Esophagus (tissue), 2 donors: Measurements from ENCODE around the gene NPAS3. TPM values are rescaled to one million over a fixed set of nuclear protein-coding genes. Genes with fewer than 3 reads are reported as not detected.

ENCODE experiments used
- H3K27ac ChIP-seq, 2 donors: one replicate each; pipeline ENCODE4 v1.5.1; 2013; ENCODE audit warnings: low read depth in 2 of 2, mild to moderate bottlenecking in 2 of 2, inconsistent platforms in 1 of 2, low read length in 1 of 2, moderate library complexity in 1 of 2
- H3K27me3 ChIP-seq, 2 donors: one replicate each; pipeline ENCODE4 v1.6.1; 2013; ENCODE audit warnings: low read length in 2 of 2, control low read depth in 1 of 2, mild to moderate bottlenecking in 1 of 2; ENCODE audit not compliant: insufficient read depth in 2 of 2, control insufficient read depth in 1 of 2
- H3K36me3 ChIP-seq, 2 donors: one replicate each; pipeline ENCODE4 v1.6.1; 2013; ENCODE audit warnings: low read length in 1 of 2; ENCODE audit not compliant: control insufficient read depth in 2 of 2, insufficient read depth in 2 of 2
- H3K4me1 ChIP-seq, 2 donors: one replicate each; pipeline ENCODE4 v1.6.1; 2013; ENCODE audit warnings: low read length in 1 of 2; ENCODE audit not compliant: control insufficient read depth in 2 of 2, insufficient read depth in 2 of 2
- H3K4me3 ChIP-seq, 2 donors: one replicate each; pipeline ENCODE4 v1.5.1; 2013; ENCODE audit warnings: low read length in 2 of 2, mild to moderate bottlenecking in 2 of 2, low read depth in 1 of 2, moderate library complexity in 1 of 2
- H3K9me3 ChIP-seq, 2 donors: one replicate each; pipeline ENCODE4 v1.6.1; 2013; ENCODE audit warnings: mild to moderate bottlenecking in 2 of 2, low read depth in 1 of 2, low read length in 1 of 2, moderate library complexity in 1 of 2; ENCODE audit not compliant: control insufficient read depth in 2 of 2, insufficient read depth in 1 of 2
- WGBS, 2 donors: extraction: QIAGEN DNeasy Blood & Tissue Kit; methylation state at CpG; one replicate each; pipeline ENCODE4 v1.1.7; 2013; 5-methylcytosine and 5-hydroxymethylcytosine counted together
- polyA plus RNA-seq, 2 donors: library from polyadenylated mRNA; stranded (reverse); fragments of 200-250 nt; gene quantifications; one replicate each; pipeline ENCODE4 v1.2.3, GENCODE V29; 2013
- donor health status: healthy with polysubstance abuse.
- donor health status: Bipolar disorder and iron deficiency.

NPAS3 gene
- polyA plus RNA-seq, 2 donors, result 0.08 to 0.13 TPM

- Histone ChIP-seq H3K4me3 (no peak overlapping the region), H3K4me1 (no peaks in the 10 kb centered on the region)
- WGBS, 2 donors, result 82 to 86% methylated on average over 8 of the region's 8 CpGs
These were observed 418.7 kb downstream of the NPAS3 start for GRCh38 chr14:33357225-33358010.

GRCh38 chr14:33359288-33359881 is 420.7 kb downstream of the NPAS3 start:
- Histone ChIP-seq H3K27me3 (no peaks in the 10 kb centered on the region), H3K36me3 (no peaks in the 10 kb centered on the region), H3K9me3 (no peaks in the 10 kb centered on the region), H3K27ac (no peak overlapping the region), H3K4me1 (no peaks in the 10 kb centered on the region), H3K4me3 (no peak overlapping the region)
- WGBS, 2 donors, result 88 to 90% methylated on average over 7 of the region's 7 CpGs

More at GRCh38 chr14:33357225-33358010, 418.7 kb downstream of the NPAS3 start:
- Histone ChIP-seq H3K27ac (no peak overlapping the region), H3K27me3 (no peaks in the 10 kb centered on the region), H3K9me3 (no peaks in the 10 kb centered on the region), H3K36me3 (no peaks in the 10 kb centered on the region)

- H3K36me3 ChIP-seq, result no peaks in the 10 kb centered on the region
- H3K27me3 ChIP-seq, result no peaks in the 10 kb centered on the region
- H3K27ac ChIP-seq, result no peak overlapping the region
- WGBS, 2 donors, result 76 to 84% methylated on average over 6 of the region's 6 CpGs
- H3K9me3 ChIP-seq, result no peaks in the 10 kb centered on the region
- no peaks in the 10 kb centered on the region for H3K4me1 ChIP-seq
- H3K4me3 ChIP-seq, result no peak overlapping the region
These were observed 424.3 kb downstream of the NPAS3 start for GRCh38 chr14:33362934-33363333.

- H3K27ac ChIP-seq, result no peak overlapping the region
- H3K36me3 ChIP-seq, result no peaks in the 10 kb centered on the region
- no peaks in the 10 kb centered on the region for H3K27me3 ChIP-seq
- no peaks in the 10 kb centered on the region for H3K9me3 ChIP-seq
- 92 to 93% methylated on average over 3 of the region's 3 CpGs for WGBS, 2 donors
- H3K4me1 ChIP-seq, result no peaks in the 10 kb centered on the region
- no peak overlapping the region for H3K4me3 ChIP-seq
These were observed 425.0 kb downstream of the NPAS3 start for GRCh38 chr14:33363682-33364081.

- Histone ChIP-seq H3K4me1 (no peaks in the 10 kb centered on the region), H3K27ac (no peak overlapping the region), H3K36me3 (no peaks in the 10 kb centered on the region), H3K27me3 (no peaks in the 10 kb centered on the region), H3K9me3 (no peaks in the 10 kb centered on the region), H3K4me3 (no peak overlapping the region)
- 70 to 71% methylated on average over 4 of the region's 4 CpGs for WGBS, 2 donors
These were observed 425.8 kb downstream of the NPAS3 start for GRCh38 chr14:33364466-33364865.

- Histone ChIP-seq H3K36me3 (no peaks in the 10 kb centered on the region), H3K4me1 (no peaks in the 10 kb centered on the region)
These were observed 430.4 kb downstream of the NPAS3 start for GRCh38 chr14:33369041-33369440.

GRCh38 chr14:33369972-33370371 is 431.3 kb downstream of the NPAS3 start:
- no peaks in the 10 kb centered on the region for H3K27me3 ChIP-seq
- H3K9me3 ChIP-seq, result no peaks in the 10 kb centered on the region
- no peaks in the 10 kb centered on the region for H3K4me1 ChIP-seq
- H3K36me3 ChIP-seq, result no peaks in the 10 kb centered on the region
- no peak overlapping the region for H3K27ac ChIP-seq
- H3K4me3 ChIP-seq, result no peak overlapping the region

More at GRCh38 chr14:33369041-33369440, 430.4 kb downstream of the NPAS3 start:
- no peaks in the 10 kb centered on the region for H3K9me3 ChIP-seq
- 74 to 81% methylated on average over 3 of the region's 3 CpGs for WGBS, 2 donors
- no peak overlapping the region for H3K4me3 ChIP-seq
- H3K27ac ChIP-seq, result no peak overlapping the region
- H3K27me3 ChIP-seq, result no peaks in the 10 kb centered on the region

- H3K4me3 ChIP-seq, result no peak overlapping the region
- H3K27ac ChIP-seq, result no peak overlapping the region
- no peaks in the 10 kb centered on the region for H3K9me3 ChIP-seq
- H3K27me3 ChIP-seq, result no peaks in the 10 kb centered on the region
- WGBS, 2 donors, result 55 to 64% methylated on average over 1 of the region's 1 CpG
- no peaks in the 10 kb centered on the region for H3K36me3 ChIP-seq
- no peaks in the 10 kb centered on the region for H3K4me1 ChIP-seq
These were observed 431.7 kb downstream of the NPAS3 start for GRCh38 chr14:33370426-33370825.

- no peaks in the 10 kb centered on the region for H3K4me1 ChIP-seq
- H3K4me3 ChIP-seq, result no peak overlapping the region
- no peaks in the 10 kb centered on the region for H3K9me3 ChIP-seq
- no peaks in the 10 kb centered on the region for H3K27me3 ChIP-seq
- H3K36me3 ChIP-seq, result no peaks in the 10 kb centered on the region
- 59 to 93% methylated on average over 2 of the region's 2 CpGs for WGBS, 2 donors
- H3K27ac ChIP-seq, result no peak overlapping the region
These were observed 436.5 kb downstream of the NPAS3 start for GRCh38 chr14:33375196-33375595.

- no peak overlapping the region for H3K4me3 ChIP-seq
- H3K36me3 ChIP-seq, result no peaks in the 10 kb centered on the region
- no peaks in the 10 kb centered on the region for H3K9me3 ChIP-seq
- H3K27me3 ChIP-seq, result no peaks in the 10 kb centered on the region
- no peaks in the 10 kb centered on the region for H3K4me1 ChIP-seq
- 90 to 91% methylated on average over 4 of the region's 4 CpGs for WGBS, 2 donors
- H3K27ac ChIP-seq, result no peak overlapping the region
These were observed 437.1 kb downstream of the NPAS3 start for GRCh38 chr14:33375786-33376185.
